ENCODE measurements around the gene MMP24.

Gene MMP24

GRCh38 chr20:35238735-35239134 is 12.2 kb downstream of the MMP24 start:
- no peak for DNase-seq (ENCODE audit: low spot score)

GRCh38 chr20:35240083-35240810 is 13.8 kb downstream of the MMP24 start:
- DNase-seq (ENCODE audit: low spot score) = no peak
- no peak for TF ChIP-seq CTCF (IDR thresholded peaks at IDR 0.05)
- no peak overlapping the region for H3K27ac ChIP-seq
- no peak overlapping the region for H3K4me3 ChIP-seq

More at GRCh38 chr20:35238735-35239134, 12.2 kb downstream of the MMP24 start:
- no peak for TF ChIP-seq CTCF (IDR thresholded peaks at IDR 0.05)
- H3K27ac ChIP-seq = no peak overlapping the region
- no peak overlapping the region for H3K4me3 ChIP-seq

GRCh38 chr20:35240811-35241293 is 14.4 kb downstream of the MMP24 start:
- DNase-seq (ENCODE audit: low spot score) = no peak
- TF ChIP-seq CTCF (IDR thresholded peaks at IDR 0.05) = no peak
- Histone ChIP-seq H3K4me3 (no peak overlapping the region), H3K27ac (no peak overlapping the region)

GRCh38 chr20:35243317-35243716 is 16.8 kb downstream of the MMP24 start:
- Histone ChIP-seq H3K4me3 (no peak overlapping the region), H3K27ac (no peak overlapping the region)
- TF ChIP-seq CTCF (IDR thresholded peaks at IDR 0.05) = no peak
- DNase-seq (ENCODE audit: low spot score) = no peak

GRCh38 chr20:35243986-35244385 is 17.5 kb downstream of the MMP24 start:
- TF ChIP-seq CTCF (IDR thresholded peaks at IDR 0.05) = no peak
- no peak overlapping the region for H3K27ac ChIP-seq
- H3K4me3 ChIP-seq = no peak overlapping the region
- DNase-seq (ENCODE audit: low spot score) = no peak

- DNase-seq (ENCODE audit: low spot score) = no peak
- Histone ChIP-seq H3K27ac (no peak overlapping the region), H3K4me3 (no peak overlapping the region)
- no peak for TF ChIP-seq CTCF (IDR thresholded peaks at IDR 0.05)
These were observed 20.2 kb downstream of the MMP24 start for GRCh38 chr20:35246723-35247122.
